Fibroblast of peridontal ligament (primary cell): ENCODE data around the gene LBHD2.

ENCODE experiments used
- DNase-seq: peaks from one replicate; pipeline ENCODE4 v3.0.0-alpha.2; 2010; ENCODE audit errors: extremely low read depth

LBHD2 gene

GRCh38 chr14:103132381-103133209 is 48.6 kb downstream of the LBHD2 start:
- DNase-seq, result no peak

DNA sequence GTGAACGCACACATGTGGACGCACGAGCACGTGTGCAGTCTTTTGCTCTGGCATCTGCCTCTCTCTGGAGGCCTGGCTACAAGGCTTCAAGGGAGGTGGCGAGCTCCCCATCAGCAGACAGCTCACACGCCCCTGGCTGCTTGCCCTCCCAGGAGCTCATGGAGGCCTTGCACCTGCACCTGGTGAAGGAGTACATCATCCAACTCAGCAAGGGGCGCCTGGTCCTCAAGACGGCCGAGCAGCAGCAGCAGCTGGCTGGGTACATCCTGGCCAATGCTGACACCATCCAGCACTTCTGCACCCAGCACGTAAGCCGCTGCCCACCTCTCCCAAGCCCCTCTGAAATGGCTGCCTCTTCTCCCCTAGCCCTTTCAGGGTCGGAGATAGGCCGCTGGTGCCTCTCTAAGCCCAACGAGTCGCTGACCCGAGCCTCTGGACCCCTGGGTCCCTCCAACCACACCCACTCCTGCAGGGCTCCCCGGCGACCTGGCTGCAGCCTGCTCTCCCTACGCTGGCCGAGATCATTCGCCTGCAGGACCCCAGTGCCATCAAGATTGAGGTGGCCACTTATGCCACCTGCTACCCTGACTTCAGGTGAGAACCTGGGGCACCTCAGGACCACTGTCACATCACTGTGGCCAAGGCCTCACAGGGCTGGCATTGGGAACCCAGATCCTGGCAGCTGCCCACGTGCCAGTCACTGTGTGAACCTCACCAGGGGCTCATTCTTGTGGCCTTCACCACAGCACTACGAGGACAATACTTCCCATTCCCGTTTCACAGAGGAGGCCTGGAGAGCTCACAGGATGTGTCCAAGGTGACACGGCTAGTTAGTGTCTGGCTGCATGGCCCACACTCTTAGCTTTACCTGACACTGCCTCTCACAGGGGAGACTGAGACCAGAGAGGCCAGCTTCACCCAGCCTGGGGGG is 49.5 kb downstream of the LBHD2 start:
- DNase-seq, result no peak

GRCh38 chr14:103134405-103134804 is 50.4 kb downstream of the LBHD2 start:
- no peak for DNase-seq

GRCh38 chr14:103134919-103135318 is 50.9 kb downstream of the LBHD2 start:
- no peak for DNase-seq

DNA sequence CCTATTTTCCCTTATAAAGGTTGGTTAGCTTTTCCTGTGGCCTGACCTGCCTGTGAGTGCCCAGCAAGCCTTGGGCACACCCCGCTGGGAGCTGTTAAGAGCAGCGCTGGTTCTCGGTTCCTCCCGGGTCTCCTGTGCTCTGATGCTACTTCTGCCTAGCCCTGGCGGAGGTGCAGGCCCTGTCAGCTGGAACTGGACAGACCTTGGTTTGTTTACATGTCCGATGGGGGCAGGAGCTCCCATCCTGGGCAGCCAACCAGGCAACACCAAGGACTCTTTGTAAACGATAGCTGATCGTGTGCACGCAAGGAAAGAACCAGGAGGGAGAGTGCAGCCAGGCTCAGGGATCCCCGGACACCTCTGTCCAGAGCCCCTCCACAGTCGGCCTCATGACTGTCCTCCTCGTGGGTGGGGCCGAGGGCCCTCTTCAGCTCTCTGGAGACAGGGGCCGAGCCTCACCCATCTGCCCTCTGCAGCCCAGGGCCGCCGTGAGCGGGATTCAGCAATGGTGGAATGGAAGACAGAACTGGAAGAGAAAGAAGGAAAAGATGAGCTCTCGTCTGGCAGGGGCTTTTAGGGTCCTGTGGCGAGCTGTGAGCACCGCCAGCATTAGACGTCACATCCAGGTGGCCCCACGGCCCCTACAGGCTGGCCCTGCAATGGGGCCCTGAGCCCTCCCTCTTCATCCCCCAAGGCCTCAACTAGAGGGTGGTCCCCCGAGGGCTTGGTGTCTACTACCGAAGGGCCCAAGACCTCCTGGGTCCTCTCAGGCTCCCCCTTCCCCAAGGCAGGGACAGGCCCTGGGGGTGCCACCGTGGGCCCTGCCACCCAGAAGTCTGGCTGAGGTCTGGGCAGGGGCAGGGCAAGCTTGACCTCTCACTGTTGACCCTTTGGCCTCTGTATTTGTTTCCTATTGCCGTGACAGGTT is 51.6 kb downstream of the LBHD2 start:
- DNase-seq, result no peak

DNA sequence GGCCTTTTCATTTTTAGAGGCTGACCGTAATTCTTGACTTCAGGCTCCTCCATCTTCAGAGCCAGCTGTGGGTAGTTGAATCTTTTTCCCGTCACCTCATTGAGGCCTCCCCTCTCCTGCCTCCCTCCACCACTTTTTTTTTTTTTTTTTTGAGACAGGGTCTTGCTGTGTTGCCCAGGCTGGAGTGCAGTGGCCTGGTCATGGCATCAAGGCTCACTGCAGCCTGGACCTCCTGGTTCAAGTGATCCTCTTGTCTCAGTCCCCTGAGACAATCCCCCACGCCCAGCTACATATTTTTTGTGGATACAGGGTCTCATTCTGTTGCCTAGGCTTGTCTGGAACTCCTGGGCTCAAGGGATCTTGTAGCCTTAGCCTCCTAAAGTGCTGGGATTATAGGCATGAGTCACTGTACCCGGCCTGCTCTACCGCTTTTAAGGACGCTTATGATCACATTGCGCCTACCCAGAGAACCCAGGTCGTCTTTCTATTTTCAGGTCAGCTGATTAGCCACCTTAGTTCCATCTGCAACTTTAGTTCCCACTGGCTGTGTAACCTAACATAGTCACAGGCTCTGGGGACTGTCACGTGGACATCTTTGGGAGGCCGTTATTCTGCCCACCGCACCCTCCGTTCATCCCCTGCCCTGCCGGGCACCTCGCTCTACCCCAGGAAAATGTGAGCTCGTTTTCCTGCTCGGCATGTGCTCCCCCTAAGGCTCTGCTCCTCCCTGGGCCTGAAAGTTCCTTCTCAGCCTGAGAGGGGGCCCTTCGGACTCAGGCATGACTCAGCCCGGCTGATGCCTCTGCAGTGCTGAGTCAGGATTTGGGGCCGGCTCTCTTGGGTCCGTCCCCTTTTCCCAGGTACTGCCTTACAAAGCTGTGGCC is 52.6 kb downstream of the LBHD2 start:
- DNase-seq, result peak; percentile 35

DNA sequence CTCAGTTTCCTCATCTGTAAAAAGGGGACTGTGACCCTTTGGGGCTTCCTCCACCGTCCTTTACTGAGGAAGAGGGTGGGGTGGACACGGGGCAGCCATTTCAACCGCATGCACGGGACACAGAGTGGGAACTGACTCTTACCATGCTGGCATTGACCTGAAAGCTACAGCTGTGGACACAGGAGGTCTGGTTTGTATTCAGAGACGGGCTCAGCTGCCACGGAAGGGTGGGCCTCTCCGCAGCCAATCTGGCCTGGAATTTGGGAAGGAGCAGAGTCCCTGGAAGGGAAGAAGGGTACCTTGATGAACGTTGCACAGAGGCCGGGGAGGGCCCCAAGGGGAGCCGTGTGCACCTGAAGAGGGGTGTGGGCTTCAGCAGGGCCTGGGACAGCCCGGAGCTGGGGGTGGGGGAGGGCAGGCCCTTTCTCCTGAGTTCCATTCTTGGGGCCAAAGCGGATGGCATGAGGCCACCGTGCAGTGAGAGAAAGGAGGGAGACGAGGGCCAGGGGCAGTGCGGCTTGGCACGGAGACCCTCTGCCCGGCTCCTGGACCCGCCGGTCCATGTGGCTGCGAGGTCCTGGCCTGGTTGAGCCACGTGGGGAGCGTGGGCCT is 53.8 kb downstream of the LBHD2 start:
- no peak for DNase-seq

DNA sequence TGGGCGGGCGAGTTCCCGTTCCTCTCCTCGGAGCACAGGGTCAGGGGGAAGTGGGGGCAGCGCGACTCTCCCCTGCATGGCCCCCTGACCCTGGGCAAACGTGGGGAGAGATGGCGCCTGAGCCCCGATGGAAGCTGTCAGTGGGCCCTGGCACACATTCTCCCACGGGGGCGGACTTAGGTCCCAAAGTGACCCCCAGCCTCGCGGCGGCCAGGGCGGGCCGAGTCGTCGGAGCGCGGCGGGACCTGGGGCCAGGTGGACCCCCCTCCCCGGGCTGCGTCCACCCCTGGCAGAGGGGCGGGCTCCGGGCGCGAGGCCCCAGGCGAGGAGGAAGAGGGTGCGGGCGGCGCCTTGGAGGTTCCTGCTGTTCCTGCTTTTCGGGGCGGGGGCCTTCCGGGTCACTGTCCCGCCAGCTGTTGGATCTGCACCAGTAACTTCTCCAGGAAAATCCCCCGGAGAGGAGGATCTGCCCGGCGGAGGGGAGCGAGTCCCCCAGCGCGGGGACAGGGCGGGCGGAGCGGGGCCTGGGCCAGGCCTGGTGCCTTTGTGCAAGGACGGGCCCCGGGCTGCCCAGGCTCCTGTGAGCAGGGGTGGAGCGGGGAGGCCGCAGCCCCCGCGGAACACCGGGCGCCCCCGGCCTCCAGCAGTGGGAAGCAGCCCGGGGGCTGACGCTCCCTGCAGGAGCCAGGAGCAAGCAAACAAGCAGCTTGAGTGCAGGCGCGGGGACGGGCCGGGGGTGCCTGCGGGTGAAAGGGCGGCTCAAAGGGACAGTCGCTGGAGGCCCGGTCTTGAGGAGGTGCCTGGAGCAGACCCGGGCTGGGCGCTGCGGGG is 54.5 kb downstream of the LBHD2 start:
- no peak for DNase-seq

DNA sequence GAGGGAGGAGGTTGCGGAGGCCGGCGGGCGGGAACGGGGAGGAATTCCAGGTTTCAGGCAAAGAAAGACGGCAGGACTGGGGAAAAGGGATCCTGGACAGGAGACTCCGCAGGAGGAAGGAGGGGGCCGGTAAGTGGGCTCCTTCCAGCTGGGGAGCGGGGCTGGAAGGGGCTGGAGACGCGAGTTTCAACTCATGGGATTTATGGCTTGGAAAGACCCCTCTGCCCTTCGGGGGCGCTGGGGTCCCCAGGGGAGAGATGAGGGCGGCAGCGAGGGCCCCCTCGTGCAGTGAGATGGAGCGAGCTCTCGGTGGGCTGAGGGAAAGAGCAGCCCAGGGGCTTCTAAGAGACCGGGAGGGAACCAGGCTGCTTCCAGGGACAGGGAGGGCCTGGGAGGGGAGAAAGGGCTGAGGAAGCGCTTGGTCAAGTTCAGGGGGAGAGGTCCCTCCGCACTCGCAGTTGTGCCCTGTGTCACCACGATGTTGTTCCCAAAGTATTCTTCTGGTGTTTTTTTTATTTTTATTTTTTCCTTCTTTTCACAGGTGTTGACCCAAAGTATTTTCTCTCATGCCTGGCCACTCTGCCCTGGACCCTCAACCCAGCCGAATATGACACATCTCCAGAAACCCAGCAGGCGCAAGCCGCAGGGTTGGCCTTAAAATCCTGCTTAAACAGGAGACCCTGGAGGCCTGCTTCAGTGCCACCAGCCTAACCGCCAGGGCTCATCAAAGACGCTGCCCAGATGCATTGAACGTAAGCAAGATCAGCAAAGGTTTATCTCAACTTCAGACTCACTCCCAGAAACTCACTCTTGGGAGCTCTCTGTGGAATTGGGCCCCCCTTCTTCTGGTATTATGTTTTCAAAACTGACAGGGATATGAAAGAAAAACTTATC is 55.4 kb downstream of the LBHD2 start:
- no peak for DNase-seq
